Skeletal muscle tissue (tissue), 4 donors: Measurements from ENCODE around the gene DIAPH3. TPM values are rescaled to one million over a fixed set of nuclear protein-coding genes. Genes with fewer than 3 reads are reported as not detected.

ENCODE experiments used
- H3K27ac ChIP-seq: one replicate; pipeline ENCODE4 v1.7.0; 2013; ENCODE audit warnings: mild to moderate bottlenecking, low read depth, low read length, inconsistent platforms
- H3K27me3 ChIP-seq, 3 donors: one replicate each; pipeline ENCODE4 v1.7.0; 2013; ENCODE audit warnings: low read length in 3 of 3; ENCODE audit not compliant: control insufficient read depth in 3 of 3, insufficient read depth in 3 of 3
- H3K36me3 ChIP-seq, 3 donors: one replicate each; pipeline ENCODE4 v1.7.0; 2013; ENCODE audit warnings: low read length in 3 of 3; ENCODE audit not compliant: control insufficient read depth in 3 of 3, insufficient read depth in 3 of 3
- H3K4me1 ChIP-seq, 3 donors: one replicate each; pipeline ENCODE4 v1.7.0; 2013; ENCODE audit warnings: low read length in 3 of 3, mild to moderate bottlenecking in 3 of 3; ENCODE audit not compliant: control insufficient read depth in 3 of 3, insufficient read depth in 3 of 3
- H3K4me3 ChIP-seq, 3 donors: one replicate each; pipeline ENCODE4 v1.7.0; 2013; ENCODE audit warnings: low read length in 3 of 3
- H3K9ac ChIP-seq, 3 donors: one replicate each; pipeline ENCODE4 v1.7.0; 2013; ENCODE audit warnings: low read length in 3 of 3, mild to moderate bottlenecking in 3 of 3, moderate library complexity in 2 of 3, low read depth in 1 of 3
- H3K9me3 ChIP-seq, 3 donors: one replicate each; pipeline ENCODE4 v1.7.0; 2013; ENCODE audit warnings: low read length in 3 of 3; ENCODE audit not compliant: control insufficient read depth in 3 of 3
- total RNA-seq: library from RNA; depleted of rRNA; stranded (reverse); fragments of >200 nt; gene quantifications from one replicate; pipeline ENCODE4 v1.2.3, GENCODE V29; 2014
- donor health status: Osteomylitis.

Gene DIAPH3
- total RNA-seq, 1 donor from 2014 or later, result 3.7 TPM

DNA sequence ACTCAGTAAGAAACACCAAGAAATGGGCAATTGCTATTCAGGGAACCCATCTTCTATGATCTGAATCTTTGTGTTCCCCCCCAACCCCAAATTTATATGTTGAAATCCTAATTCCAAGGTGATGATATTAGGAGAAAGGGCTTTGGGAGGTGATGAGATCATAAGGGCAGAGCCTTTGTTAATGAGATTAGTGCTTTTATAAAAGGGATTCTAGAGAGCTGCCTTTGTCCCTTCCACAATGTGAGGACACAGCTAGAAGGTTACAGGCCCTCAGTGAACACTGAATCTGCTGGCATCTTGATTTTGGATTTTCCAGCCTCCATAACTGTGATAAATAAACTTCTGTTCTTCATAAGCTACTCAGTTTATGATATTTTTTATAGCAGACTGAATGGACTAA lies 376.0 kb downstream of the DIAPH3 start:
- H3K36me3 ChIP-seq, result no peaks in the 10 kb centered on the region
- H3K9me3 ChIP-seq, result no peaks in the 10 kb centered on the region
- H3K27me3 ChIP-seq, result no peaks in the 10 kb centered on the region
- H3K27ac ChIP-seq, result no peak overlapping the region
- H3K4me1 ChIP-seq, result no peaks in the 10 kb centered on the region
- H3K4me3 ChIP-seq, result no peak overlapping the region
- H3K9ac ChIP-seq, result no peak overlapping the region

DNA sequence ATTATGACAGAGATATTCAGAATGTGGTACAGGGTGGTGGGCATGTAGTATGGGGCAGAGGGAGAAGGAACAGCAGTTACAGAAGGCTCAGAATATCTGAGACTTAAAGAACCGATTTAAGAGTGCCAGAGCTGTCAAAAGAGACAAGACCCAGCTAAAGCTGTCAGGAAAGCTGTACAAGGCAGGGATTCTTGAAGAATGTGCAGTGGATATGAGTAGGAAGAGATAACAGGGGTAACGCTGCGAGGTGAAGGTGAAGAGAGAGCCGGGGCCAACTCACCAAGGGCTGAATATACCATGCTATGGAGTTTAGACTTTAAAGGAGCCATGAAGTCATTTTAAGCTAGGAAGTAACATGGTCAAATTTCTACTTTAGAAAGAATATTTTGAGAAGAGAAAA lies 381.0 kb downstream of the DIAPH3 start:
- Histone ChIP-seq H3K36me3 (no peaks in the 10 kb centered on the region), H3K9me3 (no peaks in the 10 kb centered on the region), H3K27me3 (no peaks in the 10 kb centered on the region), H3K27ac (no peak overlapping the region), H3K4me3 (no peak overlapping the region), H3K9ac (no peak overlapping the region), H3K4me1 (no peaks in the 10 kb centered on the region)

DNA sequence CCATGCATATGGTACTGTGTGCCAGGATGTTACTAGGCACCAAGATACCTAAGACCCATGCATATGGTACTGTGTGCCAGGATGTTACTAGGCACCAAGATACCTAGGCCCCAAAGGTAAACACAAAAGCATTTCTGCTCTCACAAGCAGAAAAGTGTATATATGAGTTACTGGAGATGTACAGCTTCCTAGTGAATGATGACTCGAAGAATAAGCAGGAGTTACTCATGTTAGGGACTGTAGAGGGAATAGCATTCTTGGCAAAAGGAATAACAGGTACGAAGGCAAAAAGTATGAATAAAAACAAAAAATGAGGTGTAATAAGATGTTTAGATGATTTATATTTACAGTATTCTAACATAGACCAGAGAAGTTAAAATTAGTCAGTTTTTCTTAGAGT lies 383.7 kb downstream of the DIAPH3 start:
- H3K36me3 ChIP-seq, result no peaks in the 10 kb centered on the region
- H3K27me3 ChIP-seq, result no peaks in the 10 kb centered on the region
- no peaks in the 10 kb centered on the region for H3K9me3 ChIP-seq
- H3K4me3 ChIP-seq, result no peak overlapping the region
- H3K27ac ChIP-seq, result no peak overlapping the region
- H3K4me1 ChIP-seq, result no peaks in the 10 kb centered on the region
- no peak overlapping the region for H3K9ac ChIP-seq

DNA sequence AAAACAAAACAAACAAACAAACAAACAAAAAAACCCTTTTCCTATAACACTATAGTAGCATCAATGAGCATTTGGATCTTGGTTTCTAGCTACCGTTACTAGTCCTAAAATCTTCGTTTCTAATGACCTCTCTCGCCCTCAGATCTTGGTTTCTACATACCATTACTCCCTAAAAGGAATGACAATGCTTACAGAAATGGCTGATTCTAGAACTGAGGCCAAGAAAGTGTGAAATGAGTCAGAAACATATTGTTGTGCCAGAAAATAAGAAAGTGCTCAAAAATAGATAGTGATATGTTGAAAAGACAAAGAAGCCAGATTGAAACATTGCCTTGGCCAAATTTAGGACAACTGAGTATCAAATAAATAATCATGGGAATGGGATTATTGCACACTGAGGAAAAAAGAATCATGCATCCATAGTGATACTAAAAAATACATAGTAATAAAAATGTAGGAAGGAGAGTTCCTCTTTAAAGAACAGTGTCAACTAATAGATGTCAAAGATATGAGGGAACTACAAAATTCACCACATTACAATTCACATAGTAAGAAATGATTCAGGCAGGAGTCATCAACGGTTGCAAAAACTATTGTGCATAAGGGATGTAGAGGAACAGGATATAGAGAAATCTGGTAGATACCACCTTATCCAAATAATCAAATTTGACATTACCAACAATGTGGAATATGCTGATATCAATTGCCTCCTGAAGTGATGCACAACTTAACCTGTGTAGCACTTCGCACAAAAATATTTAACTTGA lies 386.6 kb downstream of the DIAPH3 start:
- no peak overlapping the region for H3K9ac ChIP-seq
- H3K9me3 ChIP-seq, result no peaks in the 10 kb centered on the region
- no peaks in the 10 kb centered on the region for H3K4me1 ChIP-seq
- H3K4me3 ChIP-seq, result no peak overlapping the region
- H3K27ac ChIP-seq, result no peak overlapping the region
- no peaks in the 10 kb centered on the region for H3K36me3 ChIP-seq
- no peaks in the 10 kb centered on the region for H3K27me3 ChIP-seq

DNA sequence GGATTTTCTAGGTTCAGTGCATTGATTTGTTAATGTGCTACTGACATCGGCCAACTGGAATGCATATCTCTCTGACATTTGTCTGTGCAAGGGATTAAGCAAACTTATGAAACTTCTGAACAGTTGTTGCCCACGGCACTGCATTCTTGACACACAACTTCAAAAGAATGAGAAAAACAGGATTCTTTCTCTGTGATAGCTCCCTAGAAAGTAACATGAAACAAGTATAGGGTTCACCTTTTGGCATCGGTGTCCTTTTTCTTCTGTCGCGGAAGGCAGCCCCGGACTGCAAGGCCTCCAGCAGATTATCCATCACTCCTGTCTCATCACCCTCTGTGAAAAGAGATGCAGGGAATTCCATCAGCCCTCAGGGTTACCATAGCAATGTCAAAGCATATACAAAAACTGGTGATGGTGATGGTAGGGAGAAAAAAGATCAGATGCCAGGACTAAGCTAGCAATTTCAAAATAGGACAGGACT lies 389.2 kb downstream of the DIAPH3 start:
- Histone ChIP-seq H3K27me3 (no peaks in the 10 kb centered on the region), H3K27ac (no peak overlapping the region), H3K4me3 (no peak overlapping the region), H3K4me1 (no peaks in the 10 kb centered on the region), H3K36me3 (no peaks in the 10 kb centered on the region), H3K9me3 (no peaks in the 10 kb centered on the region), H3K9ac (no peak overlapping the region)

DNA sequence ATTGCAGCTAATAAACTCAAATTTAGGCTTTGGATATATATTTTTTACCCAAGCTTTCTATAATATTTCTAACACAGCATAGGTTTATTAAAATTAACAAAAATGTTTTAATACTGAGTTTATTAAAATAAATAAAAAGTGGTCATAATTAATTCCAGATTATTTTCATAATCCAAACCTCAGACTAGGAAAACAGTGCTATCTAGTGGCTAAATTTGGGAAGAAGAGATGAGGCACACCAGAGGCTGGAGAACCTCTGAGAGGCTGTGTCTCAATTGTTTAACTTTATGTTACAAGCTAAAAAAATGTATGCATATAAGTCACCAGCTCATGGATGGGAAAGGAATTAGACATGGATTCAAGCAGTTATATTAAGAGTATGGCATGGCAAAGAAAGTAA lies 392.5 kb downstream of the DIAPH3 start:
- Histone ChIP-seq H3K9ac (no peak overlapping the region), H3K4me1 (no peaks in the 10 kb centered on the region), H3K27me3 (no peaks in the 10 kb centered on the region), H3K9me3 (no peaks in the 10 kb centered on the region), H3K4me3 (no peak overlapping the region), H3K36me3 (no peaks in the 10 kb centered on the region), H3K27ac (no peak overlapping the region)

DNA sequence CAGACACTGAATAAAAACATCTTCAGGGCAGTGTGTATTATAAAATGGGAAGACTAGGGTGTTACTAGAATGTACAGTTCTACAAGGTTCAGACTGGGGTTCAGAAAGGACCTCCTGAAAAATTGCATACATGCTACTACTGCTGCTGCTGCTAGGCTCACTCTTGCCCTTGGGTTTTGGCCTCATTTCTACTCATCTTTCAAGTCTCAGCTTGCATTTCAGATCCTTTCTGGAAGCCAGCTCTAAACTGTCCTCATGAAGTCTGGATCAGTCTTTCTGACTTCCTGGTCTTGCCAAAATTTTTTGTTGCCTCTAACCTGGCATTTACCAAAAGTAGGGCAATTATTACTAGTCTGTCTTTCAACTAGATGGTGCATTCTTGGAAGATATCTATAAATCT lies 393.3 kb downstream of the DIAPH3 start:
- no peaks in the 10 kb centered on the region for H3K9me3 ChIP-seq
- no peak overlapping the region for H3K4me3 ChIP-seq
- H3K27ac ChIP-seq, result no peak overlapping the region
- H3K36me3 ChIP-seq, result no peaks in the 10 kb centered on the region
- no peaks in the 10 kb centered on the region for H3K4me1 ChIP-seq
- no peaks in the 10 kb centered on the region for H3K27me3 ChIP-seq
- H3K9ac ChIP-seq, result no peak overlapping the region

DNA sequence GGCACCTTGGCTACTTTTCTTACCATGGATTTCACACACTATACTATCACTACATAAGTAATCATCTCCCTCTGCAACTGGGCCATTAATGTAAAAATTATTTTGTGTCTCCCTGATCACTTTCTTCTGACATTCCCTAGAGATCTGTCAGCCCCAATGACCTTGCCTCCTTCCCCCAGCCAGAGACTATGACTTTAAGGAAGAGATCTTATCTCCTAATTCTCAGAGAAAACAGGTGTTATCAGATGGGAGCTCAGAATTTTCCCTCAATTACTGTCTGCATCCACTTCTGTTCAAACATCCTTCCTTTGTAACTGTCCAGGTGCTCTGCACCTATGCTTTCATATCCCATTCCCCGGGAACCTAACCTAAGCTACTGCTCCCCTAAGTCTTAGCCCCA lies 397.5 kb downstream of the DIAPH3 start:
- no peak overlapping the region for H3K27ac ChIP-seq
- no peak overlapping the region for H3K4me3 ChIP-seq
- H3K4me1 ChIP-seq, result no peaks in the 10 kb centered on the region
- no peak overlapping the region for H3K9ac ChIP-seq
- no peaks in the 10 kb centered on the region for H3K36me3 ChIP-seq
- H3K9me3 ChIP-seq, result no peaks in the 10 kb centered on the region
- no peaks in the 10 kb centered on the region for H3K27me3 ChIP-seq

DNA sequence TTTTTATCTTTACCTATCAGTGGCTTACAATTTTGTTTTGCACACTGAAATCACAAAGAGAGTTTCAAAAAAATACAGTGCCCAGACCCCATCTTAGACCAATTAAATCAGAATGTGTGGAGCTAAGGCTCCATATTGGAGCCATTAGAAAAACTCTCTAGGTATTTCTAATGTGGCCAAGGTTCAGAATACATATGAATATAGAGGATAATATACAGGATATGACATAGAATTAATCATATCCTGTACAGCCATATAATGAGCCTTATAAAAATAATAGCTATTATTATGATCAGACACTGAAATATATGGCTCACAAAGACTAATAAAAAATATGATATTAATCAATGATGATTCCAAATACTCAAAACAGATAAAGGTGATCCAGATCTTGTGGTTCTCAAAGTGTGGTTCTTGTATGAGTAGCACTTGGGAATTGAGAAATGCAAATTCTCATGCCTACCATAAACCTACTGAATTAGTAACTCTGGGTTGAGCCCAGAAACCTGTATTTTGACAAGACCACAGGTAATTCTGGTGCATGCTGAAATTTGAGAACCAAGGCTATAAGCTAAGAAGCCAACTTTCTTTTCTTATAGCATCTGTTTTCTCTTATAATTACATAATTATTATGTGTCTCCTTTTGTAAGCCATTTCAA lies 408.0 kb downstream of the DIAPH3 start:
- no peaks in the 10 kb centered on the region for H3K36me3 ChIP-seq
- H3K9me3 ChIP-seq, result no peaks in the 10 kb centered on the region
- H3K27ac ChIP-seq, result no peak overlapping the region
- no peak overlapping the region for H3K9ac ChIP-seq
- no peaks in the 10 kb centered on the region for H3K27me3 ChIP-seq
- no peak overlapping the region for H3K4me3 ChIP-seq
- peaks cover 0 to 3% (median 0%) of the 10 kb centered on the region in 3 donors for H3K4me1 ChIP-seq

DNA sequence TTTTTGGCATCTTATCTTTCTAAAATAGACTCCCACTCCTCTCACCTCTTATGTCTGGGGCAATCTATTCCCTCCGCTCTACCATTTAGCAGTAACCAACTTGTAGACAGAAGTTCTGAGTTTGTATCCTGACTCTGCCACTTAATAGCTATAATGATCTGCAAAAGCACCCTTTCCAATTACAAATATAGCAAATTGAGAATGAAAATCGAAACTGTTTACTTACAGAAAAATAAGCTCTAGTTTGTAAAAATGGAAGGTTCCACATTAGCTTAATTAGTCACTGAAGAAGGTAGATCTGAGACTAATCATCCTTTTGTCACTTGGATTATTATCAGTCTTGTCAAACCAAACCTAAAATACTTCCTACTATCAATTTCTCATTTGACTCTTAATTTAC lies 409.3 kb downstream of the DIAPH3 start:
- H3K9ac ChIP-seq, result no peak overlapping the region
- peaks cover 0 to 3% (median 0%) of the 10 kb centered on the region in 3 donors for H3K4me1 ChIP-seq
- no peaks in the 10 kb centered on the region for H3K27me3 ChIP-seq
- no peaks in the 10 kb centered on the region for H3K9me3 ChIP-seq
- no peak overlapping the region for H3K4me3 ChIP-seq
- no peak overlapping the region for H3K27ac ChIP-seq
- H3K36me3 ChIP-seq, result no peaks in the 10 kb centered on the region
